Measurements from ENCODE around the gene HTT. TPM values are rescaled to one million over a fixed set of nuclear protein-coding genes. Genes with fewer than 3 reads are reported as not detected.

Gene HTT
- total and polyA plus RNA-seq, 3 experiments from 2014 or later, result 5.1 to 58.6 (median 54.7) TPM

DNA sequence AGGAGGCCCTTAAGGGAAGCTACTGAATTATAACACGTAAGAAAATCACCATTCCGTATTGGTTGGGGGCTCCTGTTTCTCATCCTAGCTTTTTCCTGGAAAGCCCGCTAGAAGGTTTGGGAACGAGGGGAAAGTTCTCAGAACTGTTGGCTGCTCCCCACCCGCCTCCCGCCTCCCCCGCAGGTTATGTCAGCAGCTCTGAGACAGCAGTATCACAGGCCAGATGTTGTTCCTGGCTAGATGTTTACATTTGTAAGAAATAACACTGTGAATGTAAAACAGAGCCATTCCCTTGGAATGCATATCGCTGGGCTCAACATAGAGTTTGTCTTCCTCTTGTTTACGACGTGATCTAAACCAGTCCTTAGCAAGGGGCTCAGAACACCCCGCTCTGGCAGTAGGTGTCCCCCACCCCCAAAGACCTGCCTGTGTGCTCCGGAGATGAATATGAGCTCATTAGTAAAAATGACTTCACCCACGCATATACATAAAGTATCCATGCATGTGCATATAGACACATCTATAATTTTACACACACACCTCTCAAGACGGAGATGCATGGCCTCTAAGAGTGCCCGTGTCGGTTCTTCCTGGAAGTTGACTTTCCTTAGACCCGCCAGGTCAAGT, 167.5 kb downstream of the HTT start:
- Mint-ChIP-seq H3K27me3 (no peaks in the 10 kb centered on the region), H3K36me3 (peaks cover 0 to 53% (median 0%) of the 10 kb centered on the region in 3 donors), H3K9me3 (no peaks in the 10 kb centered on the region), H3K27ac (peak overlapping the region in 4 of 8 donors; percentile 8 to 85 (median 50)), H3K4me1 (peaks cover 11 to 19% (median 17%) of the 10 kb centered on the region in 3 donors), H3K4me3 (no peak overlapping the region)
- ChIA-PET CTCF (no interaction called here), POLR2A (no interaction called here)
- DNase-seq, result no peak
- peaks cover 7% of the 10 kb centered on the region for H3K4me1 ChIP-seq (ENCODE audit: insufficient read depth, low read length)
- H3K36me3 ChIP-seq (ENCODE audit: insufficient read depth, low read length), result no peaks in the 10 kb centered on the region
- H3K27me3 ChIP-seq (ENCODE audit: insufficient read depth, low read length, poor library complexity, severe bottlenecking), result no peaks in the 10 kb centered on the region
- H3K9me3 ChIP-seq (ENCODE audit: low read length), result no peaks in the 10 kb centered on the region
- no peak overlapping the region for H3K4me3 ChIP-seq (ENCODE audit: low read length)
- H3K27ac ChIP-seq (ENCODE audit: low read depth, low read length), result no peak overlapping the region

DNA sequence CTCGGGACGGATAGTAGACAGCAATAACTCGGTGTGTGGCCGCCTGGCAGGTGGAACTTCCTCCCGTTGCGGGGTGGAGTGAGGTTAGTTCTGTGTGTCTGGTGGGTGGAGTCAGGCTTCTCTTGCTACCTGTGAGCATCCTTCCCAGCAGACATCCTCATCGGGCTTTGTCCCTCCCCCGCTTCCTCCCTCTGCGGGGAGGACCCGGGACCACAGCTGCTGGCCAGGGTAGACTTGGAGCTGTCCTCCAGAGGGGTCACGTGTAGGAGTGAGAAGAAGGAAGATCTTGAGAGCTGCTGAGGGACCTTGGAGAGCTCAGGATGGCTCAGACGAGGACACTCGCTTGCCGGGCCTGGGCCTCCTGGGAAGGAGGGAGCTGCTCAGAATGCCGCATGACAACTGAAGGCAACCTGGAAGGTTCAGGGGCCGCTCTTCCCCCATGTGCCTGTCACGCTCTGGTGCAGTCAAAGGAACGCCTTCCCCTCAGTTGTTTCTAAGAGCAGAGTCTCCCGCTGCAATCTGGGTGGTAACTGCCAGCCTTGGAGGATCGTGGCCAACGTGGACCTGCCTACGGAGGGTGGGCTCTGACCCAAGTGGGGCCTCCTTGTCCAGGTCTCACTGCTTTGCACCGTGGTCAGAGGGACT, 168.8 kb downstream of the HTT start:
- peaks cover 7% of the 10 kb centered on the region for H3K4me1 ChIP-seq (ENCODE audit: insufficient read depth, low read length)
- Mint-ChIP-seq H3K4me1 (peaks cover 11 to 19% (median 17%) of the 10 kb centered on the region in 3 donors), H3K9me3 (no peaks in the 10 kb centered on the region), H3K27ac (peak overlapping the region in 5 of 8 donors; percentile 17 to 86 (median 51)), H3K36me3 (peaks cover 0 to 42% (median 0%) of the 10 kb centered on the region in 3 donors), H3K27me3 (no peaks in the 10 kb centered on the region), H3K4me3 (no peak overlapping the region)
- CTCF ChIA-PET, result interaction anchor here (1.7 to 1.9 kb wide), 2 partner anchors 48 to 49 kb away, joined by 4 read pairs; no protein-coding TSS in a partner anchor
- DNase-seq, result no peak
- no peak overlapping the region for H3K4me3 ChIP-seq (ENCODE audit: low read length)
- no peaks in the 10 kb centered on the region for H3K9me3 ChIP-seq (ENCODE audit: low read length)
- H3K27ac ChIP-seq (ENCODE audit: low read depth, low read length), result no peak overlapping the region
- POLR2A ChIA-PET, result no interaction called here
- no peaks in the 10 kb centered on the region for H3K36me3 ChIP-seq (ENCODE audit: insufficient read depth, low read length)
- no peaks in the 10 kb centered on the region for H3K27me3 ChIP-seq (ENCODE audit: insufficient read depth, low read length, poor library complexity, severe bottlenecking)

GRCh38 chr4:3244002-3244401, 169.5 kb downstream of the HTT start:
- peak overlapping the region in 1 of 8 donors; percentile 47 for H3K27ac Mint-ChIP-seq
- no peak overlapping the region for H3K4me3 Mint-ChIP-seq
- DNase-seq, result no peak
- Histone ChIP-seq H3K36me3 (ENCODE audit: insufficient read depth, low read length) (no peaks in the 10 kb centered on the region), H3K4me3 (ENCODE audit: low read length) (no peak overlapping the region), H3K9me3 (ENCODE audit: low read length) (no peaks in the 10 kb centered on the region), H3K4me1 (ENCODE audit: insufficient read depth, low read length) (peaks cover 7% of the 10 kb centered on the region), H3K27ac (ENCODE audit: low read depth, low read length) (no peak overlapping the region), H3K27me3 (ENCODE audit: insufficient read depth, low read length, poor library complexity, severe bottlenecking) (no peaks in the 10 kb centered on the region)
- no peaks in the 10 kb centered on the region for H3K9me3 Mint-ChIP-seq
- H3K36me3 Mint-ChIP-seq, result peaks cover 0 to 36% (median 0%) of the 10 kb centered on the region in 3 donors
- H3K4me1 Mint-ChIP-seq, result peaks cover 11 to 19% (median 17%) of the 10 kb centered on the region in 3 donors
- H3K27me3 Mint-ChIP-seq, result no peaks in the 10 kb centered on the region
- ChIA-PET CTCF (interaction anchor here (1.7 to 1.9 kb wide), 2 partner anchors 47 to 50 kb away, joined by 4 read pairs; no protein-coding TSS in a partner anchor), POLR2A (no interaction called here)

GRCh38 chr4:3244747-3245146, 170.3 kb downstream of the HTT start:
- H3K9me3 Mint-ChIP-seq, result no peaks in the 10 kb centered on the region
- Histone ChIP-seq H3K4me3 (ENCODE audit: low read length) (no peak overlapping the region), H3K9me3 (ENCODE audit: low read length) (no peaks in the 10 kb centered on the region), H3K27me3 (ENCODE audit: insufficient read depth, low read length, poor library complexity, severe bottlenecking) (no peaks in the 10 kb centered on the region), H3K4me1 (ENCODE audit: insufficient read depth, low read length) (peaks cover 7% of the 10 kb centered on the region), H3K27ac (ENCODE audit: low read depth, low read length) (no peak overlapping the region), H3K36me3 (ENCODE audit: insufficient read depth, low read length) (no peaks in the 10 kb centered on the region)
- H3K4me1 Mint-ChIP-seq, result peaks cover 11 to 19% (median 17%) of the 10 kb centered on the region in 3 donors
- H3K4me3 Mint-ChIP-seq, result peak overlapping the region in 1 of 7 donors; percentile 9
- H3K36me3 Mint-ChIP-seq, result peaks cover 0 to 28% (median 0%) of the 10 kb centered on the region in 3 donors
- no peak for DNase-seq
- peak overlapping the region in 1 of 8 donors; percentile 36 for H3K27ac Mint-ChIP-seq
- H3K27me3 Mint-ChIP-seq, result no peaks in the 10 kb centered on the region
- ChIA-PET POLR2A (no interaction called here), CTCF (interaction anchor here (1.9 kb wide), 1 partner anchor 51 kb away, joined by 4 read pairs; no protein-coding TSS in a partner anchor)

DNA sequence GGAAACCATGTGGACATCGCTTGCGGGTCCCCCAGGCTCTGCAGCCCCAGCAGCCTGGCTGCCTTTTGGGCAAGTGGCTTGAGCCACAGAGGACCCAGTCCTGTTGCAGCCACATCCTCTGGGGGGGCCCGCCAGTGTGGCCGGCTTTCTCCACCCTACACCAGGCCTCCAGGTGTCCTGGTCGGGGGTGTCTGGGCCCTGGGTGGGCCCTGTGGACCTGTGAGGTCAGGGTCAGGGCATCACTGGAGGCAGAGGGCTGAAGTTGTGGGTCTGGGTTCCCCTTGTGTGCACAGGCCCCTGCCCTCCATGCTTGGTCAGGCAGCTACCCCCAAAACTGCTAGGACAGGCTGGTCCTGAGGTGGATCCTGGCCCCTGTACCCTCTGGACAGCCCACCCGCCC, 171.2 kb downstream of the HTT start:
- H3K27me3 ChIP-seq (ENCODE audit: insufficient read depth, low read length, poor library complexity, severe bottlenecking), result no peaks in the 10 kb centered on the region
- Mint-ChIP-seq H3K9me3 (peaks cover 0 to 2% (median 0%) of the 10 kb centered on the region in 5 donors), H3K27me3 (no peaks in the 10 kb centered on the region), H3K4me1 (peaks cover 11 to 19% (median 17%) of the 10 kb centered on the region in 3 donors), H3K27ac (no peak overlapping the region), H3K4me3 (no peak overlapping the region), H3K36me3 (peaks cover 0 to 20% (median 0%) of the 10 kb centered on the region in 3 donors)
- DNase-seq, result no peak
- H3K27ac ChIP-seq (ENCODE audit: low read depth, low read length), result no peak overlapping the region
- CTCF ChIA-PET, result no interaction called here
- H3K36me3 ChIP-seq (ENCODE audit: insufficient read depth, low read length), result no peaks in the 10 kb centered on the region
- peaks cover 7% of the 10 kb centered on the region for H3K4me1 ChIP-seq (ENCODE audit: insufficient read depth, low read length)
- POLR2A ChIA-PET, result no interaction called here
- no peaks in the 10 kb centered on the region for H3K9me3 ChIP-seq (ENCODE audit: low read length)
- no peak overlapping the region for H3K4me3 ChIP-seq (ENCODE audit: low read length)

DNA sequence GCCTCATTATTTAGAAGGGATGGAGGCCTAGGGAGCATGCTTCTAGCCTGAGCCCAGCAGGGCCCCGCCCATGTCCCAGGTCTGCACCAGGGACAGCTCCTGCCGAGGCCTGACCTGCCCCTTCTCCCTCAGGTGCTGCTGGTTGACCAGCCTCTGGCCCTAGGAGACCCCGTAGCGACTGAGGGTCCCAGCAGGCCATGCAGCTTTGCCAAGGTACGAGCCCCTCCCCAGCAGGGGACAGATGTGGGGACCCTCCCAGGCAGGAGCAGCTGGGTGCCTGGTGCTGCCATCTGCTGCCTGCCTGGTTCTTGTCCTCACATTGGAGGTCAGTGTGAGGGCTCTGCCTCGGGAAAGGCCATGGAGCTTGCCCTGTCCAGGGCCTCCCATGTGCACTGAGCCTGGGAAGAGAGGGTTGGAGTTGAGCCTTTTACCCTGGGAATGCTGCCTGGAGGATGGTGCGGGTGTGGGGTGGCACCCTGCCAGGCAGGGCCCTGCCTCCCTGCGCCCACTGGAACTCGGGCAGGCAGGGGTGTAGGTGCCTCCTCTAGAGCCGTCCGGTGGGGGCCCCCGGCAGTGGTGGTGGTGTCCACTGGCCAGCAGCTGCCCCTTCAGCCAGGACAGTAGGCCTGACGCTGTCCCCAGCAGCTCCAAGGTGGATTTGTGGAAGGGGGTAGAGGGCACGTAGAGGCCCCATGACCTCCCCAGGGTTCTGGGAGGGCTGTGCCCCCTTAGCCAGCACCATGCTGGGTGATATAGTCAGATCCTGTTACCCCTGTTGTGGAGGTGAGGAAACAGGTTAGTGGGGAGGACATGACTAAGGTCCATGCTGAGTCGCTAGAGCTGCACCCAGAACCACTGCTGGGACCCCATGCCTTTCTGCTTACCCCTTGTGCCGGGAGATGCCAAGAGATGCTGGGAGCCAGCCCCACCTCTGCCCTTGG, 172.2 kb downstream of the HTT start:
- H3K36me3 Mint-ChIP-seq, result peaks cover 0 to 10% (median 0%) of the 10 kb centered on the region in 3 donors
- Histone ChIP-seq H3K4me3 (ENCODE audit: low read length) (no peak overlapping the region), H3K9me3 (ENCODE audit: low read length) (no peaks in the 10 kb centered on the region), H3K4me1 (ENCODE audit: insufficient read depth, low read length) (peaks cover 7% of the 10 kb centered on the region), H3K27me3 (ENCODE audit: insufficient read depth, low read length, poor library complexity, severe bottlenecking) (no peaks in the 10 kb centered on the region), H3K36me3 (ENCODE audit: insufficient read depth, low read length) (no peaks in the 10 kb centered on the region), H3K27ac (ENCODE audit: low read depth, low read length) (no peak overlapping the region)
- H3K27ac Mint-ChIP-seq, result peak overlapping the region in 2 of 8 donors; percentile 17 to 41
- POLR2A ChIA-PET, result no interaction called here
- no peak for DNase-seq
- H3K4me3 Mint-ChIP-seq, result no peak overlapping the region
- peaks cover 11 to 19% (median 17%) of the 10 kb centered on the region in 3 donors for H3K4me1 Mint-ChIP-seq
- peaks cover 0 to 2% (median 0%) of the 10 kb centered on the region in 5 donors for H3K9me3 Mint-ChIP-seq
- CTCF ChIA-PET, result interaction anchor here (0.9 kb wide), 1 partner anchor 140 kb away, joined by 3 read pairs; no protein-coding TSS in a partner anchor
- no peaks in the 10 kb centered on the region for H3K27me3 Mint-ChIP-seq

GRCh38 chr4:3247399-3248177, 173.1 kb downstream of the HTT start:
- no peaks in the 10 kb centered on the region for H3K36me3 ChIP-seq (ENCODE audit: insufficient read depth, low read length)
- Mint-ChIP-seq H3K9me3 (peaks cover 0 to 2% (median 0%) of the 10 kb centered on the region in 5 donors), H3K4me1 (peaks cover 8 to 15% (median 11%) of the 10 kb centered on the region in 3 donors), H3K36me3 (peaks cover 0 to 6% (median 0%) of the 10 kb centered on the region in 3 donors), H3K4me3 (no peak overlapping the region), H3K27me3 (no peaks in the 10 kb centered on the region), H3K27ac (peak overlapping the region in 1 of 8 donors; percentile 17)
- no peaks in the 10 kb centered on the region for H3K9me3 ChIP-seq (ENCODE audit: low read length)
- no peak overlapping the region for H3K27ac ChIP-seq (ENCODE audit: low read depth, low read length)
- peaks cover 7% of the 10 kb centered on the region for H3K4me1 ChIP-seq (ENCODE audit: insufficient read depth, low read length)
- ChIA-PET POLR2A (no interaction called here), CTCF (interaction anchor here (0.9 kb wide), 1 partner anchor 141 kb away, joined by 3 read pairs; no protein-coding TSS in a partner anchor)
- DNase-seq, result no peak
- no peak overlapping the region for H3K4me3 ChIP-seq (ENCODE audit: low read length)
- H3K27me3 ChIP-seq (ENCODE audit: insufficient read depth, low read length, poor library complexity, severe bottlenecking), result no peaks in the 10 kb centered on the region

Measured in CD8-positive, alpha-beta memory T cell (primary cell).